PFSK-1 (cell line): ENCODE measurements around the gene GBE1.

ENCODE experiments used
- POLR2AphosphoS5 ChIP-seq: IDR thresholded peaks from 2 replicates; pipeline ENCODE4 v1.6.1; 2012; ENCODE audit warnings: low read depth, mild to moderate bottlenecking, control low read depth, low read length, moderate library complexity
- REST ChIP-seq, 2 experiments: IDR thresholded peaks; 2 replicates each; pipeline versions ENCODE4 v1.6.1 to v1.8.0; 2011 to 2012; ENCODE audit warnings: low read depth in 2 of 2, low read length in 2 of 2, control low read depth in 1 of 2, inconsistent platforms in 1 of 2, mild to moderate bottlenecking in 1 of 2, moderate library complexity in 1 of 2; ENCODE audit not compliant: insufficient read depth in 1 of 2
- SIN3A ChIP-seq: IDR thresholded peaks from 2 replicates; pipeline ENCODE4 v1.6.1; 2012; ENCODE audit warnings: mild to moderate bottlenecking, low read length, moderate library complexity, borderline replicate concordance; ENCODE audit not compliant: insufficient read depth
- TAF1 ChIP-seq: IDR thresholded peaks from 2 replicates; pipeline ENCODE4 v1.6.1; 2012; ENCODE audit warnings: low read length, control low read depth, borderline replicate concordance; ENCODE audit not compliant: insufficient read depth

- no peak for TF ChIP-seq POLR2AphosphoS5
- TF ChIP-seq REST (IDR thresholded peaks at IDR 0.05; ENCODE audit: insufficient read depth in 1 of 2, low read depth in 2 of 2, low read length in 2 of 2), result no peak
- no peak for TF ChIP-seq TAF1
- TF ChIP-seq SIN3A, result no peak
Observed at GRCh38 chr3:81601707-81602305, 159.6 kb downstream of the GBE1 start.
